Measurements from ENCODE around the gene SLC15A3. TPM values are rescaled to one million over a fixed set of nuclear protein-coding genes. Genes with fewer than 3 reads are reported as not detected.

The SLC15A3 gene
- total RNA-seq, 4 donors from 2014 or later = 4.0 to 11.5 (median 7.9) TPM

GRCh38 chr11:60955571-60955970 is 3.6 kb upstream of the SLC15A3 start:
- Histone ChIP-seq H3K27ac (no peak overlapping the region), H3K9me3 (no peaks in the 10 kb centered on the region), H3K27me3 (peaks cover 0 to 4% (median 0%) of the 10 kb centered on the region in 4 donors), H3K36me3 (no peaks in the 10 kb centered on the region), H3K4me3 (no peak overlapping the region), H3K4me1 (peaks cover 9 to 45% (median 19%) of the 10 kb centered on the region in 3 donors)
- DNase-seq = no peak
- no peak for TF ChIP-seq CTCF (IDR thresholded peaks at IDR 0.05)
- TF ChIP-seq POLR2A (IDR thresholded peaks at IDR 0.05) = no peak
- 19 to 53% methylated on average over 3 to 5 of the region's 5 CpGs for WGBS, 2 donors
- intact Hi-C loops (cut with DNase I) = no loop called here

GRCh38 chr11:60954421-60954820 is 2.4 kb upstream of the SLC15A3 start:
- H3K27ac ChIP-seq = no peak overlapping the region
- peaks cover 0 to 4% (median 0%) of the 10 kb centered on the region in 4 donors for H3K27me3 ChIP-seq
- intact Hi-C loops (cut with DNase I) = no loop called here
- H3K4me3 ChIP-seq = no peak overlapping the region
- DNase-seq = no peak
- no peaks in the 10 kb centered on the region for H3K36me3 ChIP-seq
- no peaks in the 10 kb centered on the region for H3K9me3 ChIP-seq
- H3K4me1 ChIP-seq = peaks cover 16 to 56% (median 30%) of the 10 kb centered on the region in 3 donors
- 81 to 89% methylated on average over 3 to 5 of the region's 5 CpGs for WGBS, 2 donors
- TF ChIP-seq CTCF (IDR thresholded peaks at IDR 0.05) (no peak), POLR2A (IDR thresholded peaks at IDR 0.05) (no peak)

GRCh38 chr11:60953781-60954180 is 1.8 kb upstream of the SLC15A3 start:
- no peak for DNase-seq
- 63 to 77% methylated on average over 5 to 6 of the region's 6 CpGs for WGBS, 2 donors

DNA sequence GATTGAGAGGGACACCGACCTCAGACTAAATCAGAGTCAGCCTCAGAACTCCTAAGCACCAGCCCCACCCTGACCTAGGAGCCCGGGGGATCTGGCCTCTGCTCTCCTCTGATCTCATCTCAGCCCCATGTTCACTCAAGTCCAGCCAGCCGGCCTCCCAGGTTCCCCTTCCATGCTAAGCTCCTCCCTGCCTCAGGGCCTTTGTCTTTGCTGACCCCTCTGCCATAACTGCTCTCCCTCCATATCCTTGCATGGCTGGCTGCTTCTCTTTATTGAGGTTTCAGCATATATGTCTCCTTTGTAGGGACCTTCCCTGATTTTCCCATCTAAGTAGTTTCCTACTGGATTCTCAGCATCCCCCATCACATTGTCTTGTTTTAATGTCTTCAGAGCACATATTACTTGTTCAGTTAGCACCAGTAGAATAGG is 780 bp upstream of the SLC15A3 start:
- H3K27ac ChIP-seq = peak overlapping the region; percentile 69 to 87 (median 85)
- intact Hi-C loops (cut with DNase I) = no loop called here
- H3K27me3 ChIP-seq = peaks cover 0 to 4% (median 0%) of the 10 kb centered on the region in 4 donors
- peaks cover 16 to 66% (median 30%) of the 10 kb centered on the region in 3 donors for H3K4me1 ChIP-seq
- peak overlapping the region; percentile 22 to 69 (median 50) for H3K4me3 ChIP-seq
- H3K36me3 ChIP-seq = no peaks in the 10 kb centered on the region
- WGBS, 2 donors = 28 to 31% methylated on average over 2 to 3 of the region's 3 CpGs
- DNase-seq = no peak
- no peaks in the 10 kb centered on the region for H3K9me3 ChIP-seq
- TF ChIP-seq POLR2A (IDR thresholded peaks at IDR 0.05) (no peak), CTCF (IDR thresholded peaks at IDR 0.05) (no peak)

More at GRCh38 chr11:60953781-60954180, 1.8 kb upstream of the SLC15A3 start:
- Histone ChIP-seq H3K27ac (no peak overlapping the region), H3K9me3 (no peaks in the 10 kb centered on the region), H3K36me3 (no peaks in the 10 kb centered on the region), H3K4me1 (peaks cover 16 to 63% (median 30%) of the 10 kb centered on the region in 3 donors), H3K4me3 (no peak overlapping the region), H3K27me3 (peaks cover 0 to 4% (median 0%) of the 10 kb centered on the region in 4 donors)
- intact Hi-C loops (cut with DNase I) = no loop called here
- TF ChIP-seq POLR2A (IDR thresholded peaks at IDR 0.05) (peak in 1 of 4 donors; percentile 22), CTCF (IDR thresholded peaks at IDR 0.05) (no peak)

- WGBS, 2 donors = 25 to 37% methylated on average over 6 to 8 of the region's 8 CpGs
- TF ChIP-seq CTCF (IDR thresholded peaks at IDR 0.05) = no peak
- no peak for TF ChIP-seq POLR2A (IDR thresholded peaks at IDR 0.05)
- intact Hi-C loops (cut with DNase I) = no loop called here
- Histone ChIP-seq H3K27ac (peak overlapping the region; percentile 69 to 87 (median 85)), H3K36me3 (peaks cover 0 to under 1% (median 0%) of the 10 kb centered on the region in 3 donors), H3K4me1 (peaks cover 16 to 62% (median 24%) of the 10 kb centered on the region in 3 donors), H3K9me3 (no peaks in the 10 kb centered on the region), H3K27me3 (peaks cover 0 to 4% (median 0%) of the 10 kb centered on the region in 4 donors), H3K4me3 (peak overlapping the region; percentile 22 to 69 (median 50))
- no peak for DNase-seq
Observed at GRCh38 chr11:60951606-60951903, 421 bp downstream of the SLC15A3 start.

All from esophagus squamous epithelium (tissue), 5 donors.